Measurements from ENCODE around the gene TIMP3. TPM values are rescaled to one million over a fixed set of nuclear protein-coding genes. Genes with fewer than 3 reads are reported as not detected.
A peak's percentile ranks its signal among the peaks of the same experiment; 100 is the strongest.

Gene TIMP3
- total RNA-seq, 1 experiment from 2014 or later: 0.87 TPM

DNA sequence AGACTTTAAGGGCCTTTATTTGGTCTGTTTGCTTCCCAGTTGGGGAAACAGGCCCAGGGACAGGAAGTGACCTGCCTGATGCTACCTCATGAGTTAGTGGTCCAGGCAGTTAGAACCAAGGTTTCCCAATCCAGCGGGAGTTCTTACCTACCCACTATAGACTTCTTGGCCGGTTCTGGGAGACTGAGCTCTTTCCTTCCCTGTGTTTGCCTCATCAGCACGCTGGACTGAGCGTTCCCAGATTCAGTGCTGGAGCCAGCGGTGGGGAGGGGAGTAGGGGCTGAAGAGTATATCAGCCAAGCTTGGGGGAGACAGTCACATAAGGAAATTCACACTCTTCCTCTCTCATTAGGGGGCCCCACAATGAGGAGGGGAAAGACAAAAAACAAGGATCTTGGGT lies 27.1 kb downstream of the TIMP3 start:
- no peak overlapping the region for H3K27ac ChIP-seq (ENCODE audit: insufficient read length, low read depth, low read length)
- H3K23ac ChIP-seq (ENCODE audit: insufficient read length, low read depth, low read length): no peak overlapping the region
- H3K56ac ChIP-seq (ENCODE audit: insufficient read length, low read depth, low read length): no peak overlapping the region
- H2BK15ac ChIP-seq (ENCODE audit: low read depth, low read length): no peak overlapping the region
- H3K18ac ChIP-seq (ENCODE audit: insufficient read length, low read depth, low read length): no peak overlapping the region
- H4K91ac ChIP-seq (ENCODE audit: insufficient read length, low read depth, low read length): no peak overlapping the region
- Mint-ChIP-seq H3K4me3 (no peak overlapping the region), H3K36me3 (ENCODE audit: insufficient read depth in 1 of 3, low read depth in 3 of 3) (peaks cover 0 to 11% (median 1%) of the 10 kb centered on the region in 3 experiments; a peak in 3 of 7 replicates), H3K9me3 (no peaks in the 10 kb centered on the region), H3K27me3 (ENCODE audit: low read depth) (peaks cover 2% of the 10 kb centered on the region; the same call in 1 of the 2 replicates), H3K27ac (0 out of 7 replicates have a peak overlapping the region, but pooled peaks of 1 of the 3 experiments have one; percentile 82), H3K4me1 (peaks cover 26 to 35% of the 10 kb centered on the region in 2 experiments)
- no peaks in the 10 kb centered on the region; the same call in 1 of the 2 replicates for H3K4me1 ChIP-seq (ENCODE audit: insufficient read depth, low read length)
- no peak overlapping the region for H2BK20ac ChIP-seq (ENCODE audit: low read depth, low read length, poor library complexity, severe bottlenecking)
- H3K23me2 ChIP-seq (ENCODE audit: insufficient read length, low read depth, low read length, poor library complexity, severe bottlenecking): no peaks in the 10 kb centered on the region
- H2BK12ac ChIP-seq (ENCODE audit: insufficient read length, low read depth, low read length): no peak overlapping the region
- no peaks in the 10 kb centered on the region for H3K79me2 ChIP-seq (ENCODE audit: insufficient read depth, low read length)
- H3K14ac ChIP-seq (ENCODE audit: insufficient read depth, low read length): no peak overlapping the region
- H2AK5ac ChIP-seq (ENCODE audit: insufficient read length, low read length): no peak overlapping the region
- H3K27me3 ChIP-seq (ENCODE audit: insufficient read depth, low read length): no peaks in the 10 kb centered on the region
- no peak for DNase-seq
- no peak overlapping the region for H4K5ac ChIP-seq (ENCODE audit: insufficient read length, low read depth, low read length)
- H3K79me1 ChIP-seq (ENCODE audit: insufficient read depth, low read depth, low read length, poor library complexity, severe bottlenecking): no peaks in the 10 kb centered on the region
- H4K8ac ChIP-seq (replicated peaks; ENCODE audit: insufficient read length, low read depth, low read length): no peak overlapping the region
- H2BK5ac ChIP-seq (ENCODE audit: insufficient read length, low read length): no peak overlapping the region
- H2AFZ ChIP-seq (ENCODE audit: low read length): no peak overlapping the region
- no peaks in the 10 kb centered on the region for H4K20me1 ChIP-seq (ENCODE audit: control insufficient read depth, insufficient read depth, insufficient read length)
- TF ChIP-seq, protein P1, sequence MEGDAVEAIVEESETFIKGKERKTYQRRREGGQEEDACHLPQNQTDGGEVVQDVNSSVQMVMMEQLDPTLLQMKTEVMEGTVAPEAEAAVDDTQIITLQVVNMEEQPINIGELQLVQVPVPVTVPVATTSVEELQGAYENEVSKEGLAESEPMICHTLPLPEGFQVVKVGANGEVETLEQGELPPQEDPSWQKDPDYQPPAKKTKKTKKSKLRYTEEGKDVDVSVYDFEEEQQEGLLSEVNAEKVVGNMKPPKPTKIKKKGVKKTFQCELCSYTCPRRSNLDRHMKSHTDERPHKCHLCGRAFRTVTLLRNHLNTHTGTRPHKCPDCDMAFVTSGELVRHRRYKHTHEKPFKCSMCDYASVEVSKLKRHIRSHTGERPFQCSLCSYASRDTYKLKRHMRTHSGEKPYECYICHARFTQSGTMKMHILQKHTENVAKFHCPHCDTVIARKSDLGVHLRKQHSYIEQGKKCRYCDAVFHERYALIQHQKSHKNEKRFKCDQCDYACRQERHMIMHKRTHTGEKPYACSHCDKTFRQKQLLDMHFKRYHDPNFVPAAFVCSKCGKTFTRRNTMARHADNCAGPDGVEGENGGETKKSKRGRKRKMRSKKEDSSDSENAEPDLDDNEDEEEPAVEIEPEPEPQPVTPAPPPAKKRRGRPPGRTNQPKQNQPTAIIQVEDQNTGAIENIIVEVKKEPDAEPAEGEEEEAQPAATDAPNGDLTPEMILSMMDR (conservative IDR thresholded peaks at IDR 0.05): no peak
- no peak overlapping the region for H3K4me2 ChIP-seq (ENCODE audit: insufficient read depth, insufficient read length, low read length)
- no peak overlapping the region for H2BK120ac ChIP-seq (ENCODE audit: low read depth, low read length, poor library complexity, severe bottlenecking)
- H3K9me3 ChIP-seq (ENCODE audit: control insufficient read depth, low read depth, low read length): no peaks in the 10 kb centered on the region
- no peak overlapping the region for H3K4ac ChIP-seq (ENCODE audit: low read depth, low read length)
- H3K9ac ChIP-seq (ENCODE audit: extremely low read depth, insufficient read length, low read length): no peak overlapping the region
- no peak overlapping the region for H3T11ph ChIP-seq (ENCODE audit: low read length)
- WGBS (ENCODE audit: extremely low coverage, insufficient read length, low lambda C conversion rate): no CpG with 5 or more reads among the region's 5 CpGs
